ENCODE data around the gene TADA2A. TPM values are rescaled to one million over a fixed set of nuclear protein-coding genes. Genes with fewer than 3 reads are reported as not detected.
A peak's percentile ranks its signal among the peaks of the same experiment; 100 is the strongest.

TADA2A gene
- total and polyA plus RNA-seq, 2 of the 8 experiments (the other 6 are each of a cell fraction or from before 2014, with no cell fraction given): 8.4 to 18.5 TPM

- Histone ChIP-seq H3K79me2 (ENCODE audit: control insufficient read depth in 1 of 2, insufficient read depth in 2 of 2, low read length in 2 of 2) (no peaks in the 10 kb centered on the region), H2BK20ac (ENCODE audit: low read length) (no peak overlapping the region), H3K4ac (replicated peaks; ENCODE audit: insufficient read length, low read depth, low read length) (no peak overlapping the region), H4K91ac (replicated peaks; ENCODE audit: insufficient read length, low read length) (no peak overlapping the region), H3K4me1 (replicated peaks in 1 of 4; ENCODE audit: control insufficient read depth in 3 of 4, insufficient read depth in 4 of 4, low read length in 3 of 4) (no peaks in the 10 kb centered on the region), H2BK12ac (ENCODE audit: low read depth, low read length) (no peak overlapping the region), H3K23ac (ENCODE audit: insufficient read length) (no peak overlapping the region), H3K14ac (ENCODE audit: insufficient read length) (no peak overlapping the region), H4K8ac (ENCODE audit: extremely low read depth, insufficient read depth, low read length) (no peak overlapping the region), H4K20me1 (replicated peaks in 1 of 2; ENCODE audit: control insufficient read depth in 1 of 2, insufficient read depth in 2 of 2, low read length in 2 of 2) (no peaks in the 10 kb centered on the region), H3K79me1 (ENCODE audit: low read depth, low read length) (no peaks in the 10 kb centered on the region; the same call in 1 of the 2 replicates), H3K18ac (ENCODE audit: extremely low read depth, low read length) (no peak overlapping the region), H2AK5ac (ENCODE audit: low read depth, low read length) (no peak overlapping the region), H4K5ac (ENCODE audit: insufficient read length, low read depth, low read length) (no peak overlapping the region), H3K4me2 (ENCODE audit: insufficient read depth in 1 of 2, low read depth in 2 of 2, low read length in 2 of 2) (no peak overlapping the region), H3K9me3 (ENCODE audit: insufficient read depth in 2 of 2, low read depth in 1 of 2, low read length in 1 of 2) (no peaks in the 10 kb centered on the region), H3K56ac (replicated peaks; ENCODE audit: insufficient read length, low read depth, low read length) (no peak overlapping the region), H3K4me3 (ENCODE audit: extremely low read depth in 1 of 4, insufficient read depth in 2 of 4, low read depth in 3 of 4, low read length in 4 of 4) (no peak overlapping the region), H2BK120ac (replicated peaks; ENCODE audit: low read depth, low read length) (no peak overlapping the region), H3K27ac (ENCODE audit: low read depth, low read length) (no peak overlapping the region), H3K9ac (replicated peaks in 1 of 4; ENCODE audit: extremely low read depth in 1 of 4, low read depth in 3 of 4, low read length in 3 of 4) (no peak overlapping the region), H2AFZ (ENCODE audit: low read length) (no peak overlapping the region), H2BK5ac (ENCODE audit: low read depth, low read length) (no peak overlapping the region), H3K23me2 (ENCODE audit: low read depth, low read length) (no peaks in the 10 kb centered on the region), H2BK15ac (ENCODE audit: low read length) (no peak overlapping the region), H3K27me3 (replicated peaks in 1 of 4; ENCODE audit: control insufficient read depth in 3 of 4, extremely low read depth in 1 of 4, insufficient read depth in 3 of 4, low read length in 3 of 4) (no peaks in the 10 kb centered on the region), H3K36me3 (ENCODE audit: control insufficient read depth in 2 of 4, insufficient read depth in 4 of 4, low read length in 3 of 4) (peaks cover 0 to 6% (median 1%) of the 10 kb centered on the region in 4 experiments; a peak in 5 of 8 replicates)
- TF ChIP-seq CTCF (IDR thresholded peaks at IDR 0.05; ENCODE audit: control extremely low read depth in 1 of 3, insufficient read depth in 1 of 3, low read depth in 1 of 3, low read length in 3 of 3) (peak in 2 of 3 experiments; percentile 79 to 83; a peak in 3 of 4 replicates), PHF8 (conservative IDR thresholded peaks at IDR 0.05; ENCODE audit: low read depth, low read length) (no peak), RAD21 (IDR thresholded peaks at IDR 0.05 in 1 of 2, conservative IDR thresholded peaks at IDR 0.05 in 1 of 2; ENCODE audit: low read depth in 2 of 2, low read length in 2 of 2) (peak; percentile 86 to 88)
- ChIA-PET CTCF (ENCODE audit: partially characterized antibody) (interaction anchor here (0.6 to 6.6 kb wide), 24 partner anchors 8 to 243 kb away, joined by 3 to 71 read pairs (median 4); no protein-coding TSS in a partner anchor), POLR2A (ENCODE audit: partially characterized antibody) (no interaction called here)
- WGBS, 2 experiments (ENCODE audit: extremely low coverage in 1 of 2, insufficient coverage in 1 of 2, insufficient read length in 1 of 2, insufficient replicate concordance in 2 of 2, low coverage in 1 of 2, low lambda C conversion rate in 2 of 2, missing lambda C conversion rate in 1 of 2): 70% methylated on average over 5 of the region's 5 CpGs; no CpG with 5 or more reads in 1 of the 2 experiments
- FAIRE-seq: no peak
- peak in 1 of 2 experiments; percentile 40 for DNase-seq (ENCODE audit: low read depth in 1 of 2, low spot score in 2 of 2)
These were observed 120.7 kb downstream of the TADA2A start for GRCh38 chr17:37527249-37527851.
